ENCODE measurements around the gene CPTP. TPM values are rescaled to one million over a fixed set of nuclear protein-coding genes. Genes with fewer than 3 reads are reported as not detected.

Gene CPTP
- polyA plus RNA-seq, 3 donors = 12.3 to 17.4 (median 16.5) TPM

- H3K27ac ChIP-seq (ENCODE audit: low read depth, low read length) = no peak overlapping the region
- WGBS, 3 donors = 18 to 35% (median 33%) methylated on average over 84 to 114 of the region's 116 CpGs
These were observed 30.0 kb downstream of the CPTP start for GRCh38 chr1:1354271-1355247.

- WGBS, 3 donors = 3 to 17% (median 11%) methylated on average over 37 to 52 of the region's 52 CpGs
- peak overlapping the region; percentile 31 for H3K27ac ChIP-seq (ENCODE audit: low read depth, low read length)
These were observed 30.8 kb downstream of the CPTP start for GRCh38 chr1:1355416-1355815.

- 36 to 45% (median 41%) methylated on average over 6 to 8 of the region's 8 CpGs for WGBS, 3 donors
- peak overlapping the region; percentile 13 for H3K27ac ChIP-seq (ENCODE audit: low read depth, low read length)
These were observed 31.7 kb downstream of the CPTP start for GRCh38 chr1:1356166-1356795.

DNA sequence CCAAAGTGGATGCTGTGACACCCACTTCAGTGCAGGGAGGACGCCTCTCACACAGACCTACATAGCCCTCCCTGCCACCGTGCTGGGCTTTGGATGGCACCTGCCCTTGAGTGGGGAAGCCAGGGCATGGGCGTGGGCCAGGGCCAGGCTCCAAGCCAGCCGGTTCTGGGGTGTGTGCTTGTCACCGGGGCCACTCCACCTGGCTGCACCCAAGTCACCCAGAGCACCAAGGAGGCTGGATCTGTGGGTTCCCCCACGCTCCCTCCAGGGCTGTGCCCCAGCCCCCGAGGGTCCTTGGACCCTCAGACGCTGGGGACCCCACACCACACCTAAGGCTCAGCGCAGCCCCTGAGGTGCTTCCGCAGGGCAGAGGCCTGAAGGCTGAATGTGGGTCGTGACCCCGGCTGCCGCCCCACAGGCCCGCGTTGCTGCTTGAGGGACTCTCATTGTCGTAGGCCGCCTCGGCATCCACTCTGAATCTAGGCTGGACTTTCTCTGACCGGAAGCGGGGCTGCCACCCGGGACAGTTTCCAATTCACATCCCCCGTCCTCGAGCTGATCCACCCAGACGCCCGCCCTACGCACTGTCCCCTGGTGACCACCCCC is 32.3 kb downstream of the CPTP start:
- H3K27ac ChIP-seq (ENCODE audit: low read depth, low read length) = peak overlapping the region; percentile 13
- 37 to 60% (median 52%) methylated on average over 26 of the region's 26 CpGs for WGBS, 3 donors

- 19 to 27% (median 24%) methylated on average over 17 to 18 of the region's 18 CpGs for WGBS, 3 donors
These were observed 33.4 kb downstream of the CPTP start for GRCh38 chr1:1357871-1358432.

DNA sequence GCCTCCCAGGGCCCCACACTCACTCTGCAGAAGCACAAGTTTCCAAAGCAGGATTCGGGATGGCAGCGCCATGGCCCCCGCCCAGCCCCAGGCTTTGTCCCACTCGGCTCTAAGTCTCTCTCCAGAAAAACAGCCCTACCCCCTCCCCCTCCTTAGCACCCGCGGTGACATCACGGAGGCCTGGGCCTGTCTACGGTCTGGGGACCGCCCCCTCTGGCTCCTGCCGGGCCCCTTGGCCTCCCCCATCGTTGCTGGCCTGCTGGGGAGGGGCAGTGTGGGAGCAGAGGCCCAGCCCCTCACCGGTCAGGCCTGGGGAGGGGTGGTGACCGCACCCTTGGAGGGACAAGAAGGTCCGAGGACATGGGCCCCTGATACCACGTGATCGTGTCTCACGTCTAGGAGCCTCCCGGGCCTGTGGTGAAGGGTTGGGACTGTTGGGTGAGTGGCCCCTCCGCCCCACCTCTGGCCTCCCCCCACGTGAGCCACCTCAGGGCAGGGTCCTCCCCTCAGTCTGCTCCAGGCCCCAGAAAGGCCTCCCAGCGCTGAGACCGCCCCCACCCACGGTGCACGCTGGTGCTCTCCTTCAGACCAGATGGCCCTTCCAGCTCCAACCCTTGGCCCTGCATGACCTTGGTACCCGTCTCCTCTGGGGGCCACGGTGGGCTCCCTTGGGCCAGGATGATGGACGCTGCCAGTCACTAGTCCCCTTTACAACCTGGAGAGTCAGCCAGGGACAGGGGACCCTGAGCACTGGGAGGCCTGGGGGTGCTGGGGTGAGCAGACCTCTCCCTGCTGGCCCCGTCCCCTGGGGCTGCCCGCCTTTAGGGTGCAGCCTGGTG is 34.0 kb downstream of the CPTP start, which contains the start of gene MXRA8:
Gene MXRA8, minus strand, starts transcription at position 123 of the 839 bp plus-strand sequence. Its CDS starts 51 bp downstream, at position 72.
- no peak within 1 kb of the TSS for H3K27ac ChIP-seq (ENCODE audit: low read depth, low read length)
- 26 to 29% (median 29%) methylated on average over 25 to 29 of the region's 29 CpGs for WGBS, 3 donors

More at GRCh38 chr1:1357871-1358432, 33.4 kb downstream of the CPTP start:
- no peak overlapping the region for H3K27ac ChIP-seq (ENCODE audit: low read depth, low read length)

DNA sequence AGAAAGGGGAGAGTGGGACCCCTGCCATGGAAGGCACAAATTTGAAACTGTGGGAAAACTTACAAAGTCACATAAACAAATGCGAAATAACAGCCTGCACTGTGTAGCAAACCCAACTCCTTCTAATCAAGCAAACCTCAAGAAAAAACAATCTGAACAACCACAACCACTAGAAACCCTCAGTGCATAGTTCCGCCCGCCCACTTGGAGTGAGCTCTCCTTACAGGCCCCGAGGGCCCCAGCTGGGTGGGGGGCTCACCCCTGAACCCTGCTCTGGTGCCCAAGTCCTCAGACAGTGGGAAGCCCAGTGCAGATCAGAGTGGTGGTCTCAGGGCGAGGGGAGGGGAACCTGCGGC is 34.7 kb downstream of the CPTP start:
- WGBS, 3 donors = 50 to 69% (median 61%) methylated on average over 6 of the region's 6 CpGs
- no peak overlapping the region for H3K27ac ChIP-seq (ENCODE audit: low read depth, low read length)

DNA sequence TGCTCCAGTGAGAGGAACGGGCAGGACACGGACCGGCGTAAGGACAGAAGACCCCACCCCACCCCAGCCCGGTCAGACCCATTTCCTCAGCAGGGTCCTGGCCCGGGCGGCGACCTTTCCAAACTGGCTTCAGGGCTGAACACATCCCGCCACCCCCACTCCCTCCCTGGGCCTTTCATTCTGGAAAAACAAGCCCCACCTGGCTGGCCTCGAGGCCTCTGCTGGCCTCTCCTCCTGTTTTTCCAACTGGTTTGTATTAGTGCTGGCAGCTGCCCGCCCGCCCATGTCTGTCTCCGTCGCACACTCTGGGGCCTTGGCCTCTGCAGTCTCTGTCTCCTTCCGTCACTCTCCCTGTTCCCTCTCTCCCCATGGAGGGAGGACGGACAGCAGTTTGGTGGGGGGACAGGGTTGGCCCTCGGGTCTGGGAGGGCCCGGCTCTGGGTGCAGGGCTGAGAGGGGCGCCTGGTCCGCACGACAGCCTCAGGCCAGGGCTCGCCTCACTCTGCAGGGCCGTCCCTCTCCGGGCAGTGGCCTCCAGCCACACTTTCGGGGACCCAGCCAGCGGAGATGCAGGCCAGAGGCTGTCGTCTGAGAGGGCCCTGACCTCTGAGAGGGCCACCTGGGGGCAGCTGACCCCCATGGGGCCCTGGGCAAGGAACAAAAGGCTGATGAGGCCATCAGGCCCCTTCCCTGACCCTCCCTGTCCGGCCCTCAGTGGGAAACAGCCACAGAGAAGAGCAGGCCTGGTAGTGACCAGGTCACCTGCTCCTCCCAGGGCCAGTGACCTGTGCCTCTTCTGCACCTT is 35.3 kb downstream of the CPTP start:
- no peak overlapping the region for H3K27ac ChIP-seq (ENCODE audit: low read depth, low read length)
- 56 to 70% (median 60%) methylated on average over 27 to 28 of the region's 28 CpGs for WGBS, 3 donors

DNA sequence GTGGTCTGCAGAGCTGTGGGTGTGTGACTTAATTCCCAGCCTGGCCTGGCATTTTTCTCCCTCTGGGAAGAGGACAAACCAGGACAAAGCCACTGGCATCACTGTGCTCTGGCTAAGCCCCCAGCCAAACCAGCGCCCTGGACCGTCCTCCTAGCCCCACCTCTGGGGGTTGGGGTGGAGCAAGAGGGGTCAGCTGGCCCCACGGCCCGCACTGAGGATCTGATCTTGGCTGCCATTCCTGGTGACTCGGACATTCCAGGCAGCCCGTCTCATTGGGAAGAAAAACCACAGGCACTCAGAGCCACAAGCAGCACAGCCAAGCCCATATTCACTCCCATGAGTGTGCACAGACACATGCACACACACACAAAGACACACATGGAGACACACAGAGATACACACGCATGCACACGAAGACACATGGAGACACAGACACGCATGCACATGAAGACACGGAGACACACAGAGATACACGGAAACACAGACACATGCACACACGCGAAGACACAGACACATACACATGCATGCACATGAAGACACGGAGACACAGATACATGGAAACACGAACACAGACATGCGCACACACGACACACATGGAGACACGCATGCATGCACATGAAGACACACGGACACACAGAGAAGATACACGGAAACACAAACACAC is 36.0 kb downstream of the CPTP start:
- WGBS, 3 donors = 58 to 76% (median 65%) methylated on average over 20 of the region's 20 CpGs
- no peak overlapping the region for H3K27ac ChIP-seq (ENCODE audit: low read depth, low read length)

- 64 to 78% (median 68%) methylated on average over 34 to 35 of the region's 35 CpGs for WGBS, 3 donors
- H3K27ac ChIP-seq (ENCODE audit: low read depth, low read length) = peak overlapping the region; percentile 26
These were observed 36.8 kb downstream of the CPTP start for GRCh38 chr1:1361233-1361981.

GRCh38 chr1:1361982-1362423 is 37.4 kb downstream of the CPTP start:
- 20 to 35% (median 21%) methylated on average over 13 of the region's 13 CpGs for whole genome bisulfite sequencing, 3 donors
- no peak overlapping the region for H3K27ac ChIP-seq (ENCODE audit: low read depth, low read length)

GRCh38 chr1:1364266-1364665 is 39.7 kb downstream of the CPTP start:
- no peak overlapping the region for H3K27ac ChIP-seq (ENCODE audit: low read depth, low read length)
- 63 to 84% (median 82%) methylated on average over 14 of the region's 14 CpGs for WGBS, 3 donors

DNA sequence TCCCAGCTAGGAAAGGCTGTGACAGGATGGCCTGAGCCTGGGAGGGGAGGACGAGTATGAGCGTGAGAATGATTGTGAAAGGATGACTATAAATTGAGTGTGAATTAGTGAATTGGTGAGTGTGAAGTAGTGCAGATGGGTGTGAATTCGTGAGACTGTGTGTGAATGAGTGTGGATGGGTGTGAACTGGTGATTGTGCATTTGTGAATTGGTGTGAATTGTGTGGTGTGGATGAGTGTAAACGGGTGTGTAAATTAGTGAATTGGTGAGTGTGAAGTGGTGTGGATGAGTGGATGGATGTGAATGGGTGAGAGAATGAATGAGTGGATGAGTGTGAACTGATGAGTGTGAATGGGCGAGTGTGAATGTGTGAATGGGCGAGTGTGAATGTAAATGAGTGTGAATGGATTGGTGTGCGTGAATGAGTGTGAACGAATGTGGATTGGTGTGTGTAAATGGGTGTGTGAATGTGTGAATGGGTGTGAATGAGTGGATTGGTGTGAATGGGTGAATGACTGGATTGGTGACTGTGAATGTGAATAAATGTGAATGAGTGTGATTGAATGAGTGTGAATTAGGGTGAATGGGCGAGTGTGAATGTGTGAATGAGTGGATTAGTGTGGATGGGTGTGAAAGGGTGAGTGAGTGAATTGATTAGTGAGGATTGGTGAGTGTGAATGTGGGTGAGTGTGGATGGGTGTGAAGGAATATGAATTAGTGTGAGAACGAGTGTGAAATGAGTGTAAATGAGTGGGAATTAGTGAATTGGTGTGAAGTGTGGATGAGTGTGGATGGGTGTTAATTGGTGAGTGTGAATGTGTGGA is 41.5 kb downstream of the CPTP start:
- H3K27ac ChIP-seq (ENCODE audit: low read depth, low read length) = no peak overlapping the region
- WGBS, 3 donors = 77 to 87% (median 84%) methylated on average over 10 of the region's 10 CpGs

GRCh38 chr1:1366699-1367066 is 42.1 kb downstream of the CPTP start:
- H3K27ac ChIP-seq (ENCODE audit: low read depth, low read length) = no peak overlapping the region
- 94 to 98% (median 97%) methylated on average over 3 of the region's 3 CpGs for WGBS, 3 donors

GRCh38 chr1:1367315-1367714 is 42.7 kb downstream of the CPTP start:
- WGBS, 3 donors = 95 to 98% (median 98%) methylated on average over 5 of the region's 5 CpGs
- H3K27ac ChIP-seq (ENCODE audit: low read depth, low read length) = no peak overlapping the region
